ENCODE results near the gene NPEPL1.
"Not testable (repeated sequence)": the region's sequence is repeated elsewhere in the genome, so short reads cannot be mapped to it uniquely, and the experiment has no call there.

NPEPL1 gene

GRCh38 chr20:58720890-58721289 lies 28.3 kb downstream of the NPEPL1 start:
- Histone ChIP-seq H3K27me3 (ENCODE audit: insufficient read depth, low read length) (no peaks in the 10 kb centered on the region), H2AFZ (ENCODE audit: low read depth, low read length) (no peak overlapping the region), H3K4me3 (ENCODE audit: low read length) (no peak overlapping the region), H3K9me3 (ENCODE audit: low read length) (no peaks in the 10 kb centered on the region), H3K4me1 (ENCODE audit: insufficient read depth, low read length) (peaks cover 31% of the 10 kb centered on the region), H3K36me3 (ENCODE audit: insufficient read depth, low read length) (no peaks in the 10 kb centered on the region)

- H3K36me3 ChIP-seq (ENCODE audit: insufficient read depth, low read length): no peaks in the 10 kb centered on the region
- H3K4me1 ChIP-seq (ENCODE audit: insufficient read depth, low read length): peaks cover 19% of the 10 kb centered on the region
- H3K9me3 ChIP-seq (ENCODE audit: low read length): no peaks in the 10 kb centered on the region
- H3K4me3 ChIP-seq (ENCODE audit: low read length): no peak overlapping the region
- no peak overlapping the region for H2AFZ ChIP-seq (ENCODE audit: low read depth, low read length)
- H3K27me3 ChIP-seq (ENCODE audit: insufficient read depth, low read length): no peaks in the 10 kb centered on the region
These were observed 29.6 kb downstream of the NPEPL1 start for GRCh38 chr20:58721951-58722778.

- no peaks in the 10 kb centered on the region for H3K36me3 ChIP-seq (ENCODE audit: insufficient read depth, low read length)
- no peak overlapping the region for H3K4me3 ChIP-seq (ENCODE audit: low read length)
- H3K4me1 ChIP-seq (ENCODE audit: insufficient read depth, low read length): peaks cover 13% of the 10 kb centered on the region
- H3K27me3 ChIP-seq (ENCODE audit: insufficient read depth, low read length): no peaks in the 10 kb centered on the region
- no peaks in the 10 kb centered on the region for H3K9me3 ChIP-seq (ENCODE audit: low read length)
- no peak overlapping the region for H2AFZ ChIP-seq (ENCODE audit: low read depth, low read length)
These were observed 30.5 kb downstream of the NPEPL1 start for GRCh38 chr20:58722877-58723627.

- peaks cover 10% of the 10 kb centered on the region for H3K4me1 ChIP-seq (ENCODE audit: insufficient read depth, low read length)
- no peaks in the 10 kb centered on the region for H3K27me3 ChIP-seq (ENCODE audit: insufficient read depth, low read length)
- no peak overlapping the region for H2AFZ ChIP-seq (ENCODE audit: low read depth, low read length)
- H3K9me3 ChIP-seq (ENCODE audit: low read length): no peaks in the 10 kb centered on the region
- H3K36me3 ChIP-seq (ENCODE audit: insufficient read depth, low read length): no peaks in the 10 kb centered on the region
- no peak overlapping the region for H3K4me3 ChIP-seq (ENCODE audit: low read length)
These were observed 31.0 kb downstream of the NPEPL1 start for GRCh38 chr20:58723628-58723984.

GRCh38 chr20:58726156-58726555 lies 33.6 kb downstream of the NPEPL1 start:
- H2AFZ ChIP-seq (ENCODE audit: low read depth, low read length); H3K27me3 ChIP-seq (ENCODE audit: insufficient read depth, low read length); H3K9me3 ChIP-seq (ENCODE audit: low read length); H3K4me3 ChIP-seq (ENCODE audit: low read length); H3K4me1 ChIP-seq (ENCODE audit: insufficient read depth, low read length); H3K36me3 ChIP-seq (ENCODE audit: insufficient read depth, low read length): not testable (repeated sequence)

GRCh38 chr20:58731192-58731591 lies 38.6 kb downstream of the NPEPL1 start:
- no peak overlapping the region for H2AFZ ChIP-seq (ENCODE audit: low read depth, low read length)
- H3K4me3 ChIP-seq (ENCODE audit: low read length): no peak overlapping the region
- H3K36me3 ChIP-seq (ENCODE audit: insufficient read depth, low read length): no peaks in the 10 kb centered on the region
- H3K9me3 ChIP-seq (ENCODE audit: low read length): no peaks in the 10 kb centered on the region
- no peaks in the 10 kb centered on the region for H3K27me3 ChIP-seq (ENCODE audit: insufficient read depth, low read length)
- no peaks in the 10 kb centered on the region for H3K4me1 ChIP-seq (ENCODE audit: insufficient read depth, low read length)

GRCh38 chr20:58737198-58737597 lies 44.6 kb downstream of the NPEPL1 start:
- Histone ChIP-seq H2AFZ (ENCODE audit: low read depth, low read length) (no peak overlapping the region), H3K36me3 (ENCODE audit: insufficient read depth, low read length) (no peaks in the 10 kb centered on the region), H3K27me3 (ENCODE audit: insufficient read depth, low read length) (no peaks in the 10 kb centered on the region), H3K4me1 (ENCODE audit: insufficient read depth, low read length) (no peaks in the 10 kb centered on the region), H3K9me3 (ENCODE audit: low read length) (no peaks in the 10 kb centered on the region), H3K4me3 (ENCODE audit: low read length) (no peak overlapping the region)

GRCh38 chr20:58740356-58741308 lies 48.0 kb downstream of the NPEPL1 start:
- no peak overlapping the region for H3K4me3 ChIP-seq (ENCODE audit: low read length)
- no peaks in the 10 kb centered on the region for H3K4me1 ChIP-seq (ENCODE audit: insufficient read depth, low read length)
- H3K36me3 ChIP-seq (ENCODE audit: insufficient read depth, low read length): no peaks in the 10 kb centered on the region
- H3K9me3 ChIP-seq (ENCODE audit: low read length): no peaks in the 10 kb centered on the region
- H3K27me3 ChIP-seq (ENCODE audit: insufficient read depth, low read length): peaks cover 2% of the 10 kb centered on the region
- H2AFZ ChIP-seq (ENCODE audit: low read depth, low read length): no peak overlapping the region

GRCh38 chr20:58741384-58741783 lies 48.8 kb downstream of the NPEPL1 start:
- Histone ChIP-seq H3K9me3 (ENCODE audit: low read length) (no peaks in the 10 kb centered on the region), H3K27me3 (ENCODE audit: insufficient read depth, low read length) (peaks cover 7% of the 10 kb centered on the region), H3K4me1 (ENCODE audit: insufficient read depth, low read length) (no peaks in the 10 kb centered on the region), H3K4me3 (ENCODE audit: low read length) (no peak overlapping the region), H2AFZ (ENCODE audit: low read depth, low read length) (no peak overlapping the region), H3K36me3 (ENCODE audit: insufficient read depth, low read length) (no peaks in the 10 kb centered on the region)

GRCh38 chr20:58742668-58743566 lies 50.3 kb downstream of the NPEPL1 start:
- Histone ChIP-seq H3K9me3 (ENCODE audit: low read length) (no peaks in the 10 kb centered on the region), H2AFZ (ENCODE audit: low read depth, low read length) (no peak overlapping the region), H3K4me3 (ENCODE audit: low read length) (no peak overlapping the region), H3K27me3 (ENCODE audit: insufficient read depth, low read length) (peaks cover 10% of the 10 kb centered on the region), H3K36me3 (ENCODE audit: insufficient read depth, low read length) (no peaks in the 10 kb centered on the region), H3K4me1 (ENCODE audit: insufficient read depth, low read length) (no peaks in the 10 kb centered on the region)

GRCh38 chr20:58743929-58744534 lies 51.4 kb downstream of the NPEPL1 start:
- H3K9me3 ChIP-seq (ENCODE audit: low read length): no peaks in the 10 kb centered on the region
- peaks cover 10% of the 10 kb centered on the region for H3K27me3 ChIP-seq (ENCODE audit: insufficient read depth, low read length)
- H3K4me1 ChIP-seq (ENCODE audit: insufficient read depth, low read length): no peaks in the 10 kb centered on the region
- H2AFZ ChIP-seq (ENCODE audit: low read depth, low read length): no peak overlapping the region
- H3K4me3 ChIP-seq (ENCODE audit: low read length): no peak overlapping the region
- H3K36me3 ChIP-seq (ENCODE audit: insufficient read depth, low read length): no peaks in the 10 kb centered on the region

- Histone ChIP-seq H3K9me3 (ENCODE audit: low read length) (no peaks in the 10 kb centered on the region), H3K4me3 (ENCODE audit: low read length) (no peak overlapping the region), H3K4me1 (ENCODE audit: insufficient read depth, low read length) (no peaks in the 10 kb centered on the region), H3K36me3 (ENCODE audit: insufficient read depth, low read length) (no peaks in the 10 kb centered on the region), H3K27me3 (ENCODE audit: insufficient read depth, low read length) (peaks cover 10% of the 10 kb centered on the region), H2AFZ (ENCODE audit: low read depth, low read length) (no peak overlapping the region)
These were observed 52.2 kb downstream of the NPEPL1 start for GRCh38 chr20:58744836-58745235.
